ENCODE data around the gene LRRC27.

GRCh38 chr10:132372516-132373095 is 40.6 kb downstream of the LRRC27 start:
- no peak for TF ChIP-seq CTCF (conservative IDR thresholded peaks at IDR 0.05 in 1 of 2, IDR thresholded peaks at IDR 0.05 in 1 of 2; ENCODE audit: low read depth in 1 of 2, low read length in 2 of 2)
- no peak for TF ChIP-seq EZH2 (IDR thresholded peaks at IDR 0.05; ENCODE audit: low read length, missing control alignments)
